HK-2 (cell line): ENCODE data around the gene PPP1R8.
"Not testable (repeated sequence)": the region's sequence is repeated elsewhere in the genome, so short reads cannot be mapped to it uniquely, and the experiment has no call there.

Source experiments
- DNase-seq: peaks from one replicate; pipeline ENCODE4 v3.0.0-alpha.2; 2018; ENCODE audit not compliant: unreplicated experiment

Gene PPP1R8

DNA sequence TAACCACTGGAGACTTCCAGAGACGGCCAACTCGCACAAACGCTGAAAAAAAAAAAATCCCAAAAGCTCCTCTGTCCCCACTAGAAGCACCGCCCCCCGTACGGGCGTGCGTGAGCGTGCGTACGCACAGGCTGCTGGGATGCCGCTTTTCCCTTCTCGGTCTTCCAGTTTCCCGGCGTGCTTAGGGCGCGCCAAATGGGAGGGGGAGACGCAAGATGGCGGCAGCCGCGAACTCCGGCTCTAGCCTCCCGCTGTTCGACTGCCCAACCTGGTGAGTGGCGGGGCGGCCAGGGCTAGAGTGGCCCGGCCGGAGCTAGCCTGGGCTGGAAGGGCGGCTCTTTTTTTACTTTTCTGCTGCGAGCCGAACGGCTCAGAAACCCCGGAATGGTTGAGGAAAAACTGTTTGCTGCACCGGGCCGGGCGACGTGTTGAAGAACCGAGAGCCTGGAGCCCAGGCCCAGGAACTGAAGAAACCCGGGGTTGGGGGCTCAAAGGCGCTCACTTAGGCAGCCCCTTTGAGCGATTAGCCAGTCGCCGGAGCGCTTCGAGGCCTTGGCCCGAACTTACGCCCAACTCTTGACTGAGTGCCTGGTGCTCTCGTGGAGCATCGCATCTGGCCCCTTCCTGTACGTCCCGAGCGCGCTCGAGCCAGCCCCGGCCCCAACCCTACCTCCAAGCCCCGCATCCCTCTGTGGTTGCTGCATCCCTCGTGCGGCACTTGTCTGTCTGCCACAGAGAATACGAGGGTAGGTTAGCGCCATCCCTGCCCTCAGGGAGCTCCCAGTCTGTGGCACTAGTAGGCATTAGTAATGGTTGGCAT lies at the start of gene PPP1R8:
PPP1R8 (plus strand) TSS at position 162 of the 820 bp plus-strand sequence; CDS start at position 216, 54 bp downstream.
- DNase-seq = peak; percentile 92

DNA sequence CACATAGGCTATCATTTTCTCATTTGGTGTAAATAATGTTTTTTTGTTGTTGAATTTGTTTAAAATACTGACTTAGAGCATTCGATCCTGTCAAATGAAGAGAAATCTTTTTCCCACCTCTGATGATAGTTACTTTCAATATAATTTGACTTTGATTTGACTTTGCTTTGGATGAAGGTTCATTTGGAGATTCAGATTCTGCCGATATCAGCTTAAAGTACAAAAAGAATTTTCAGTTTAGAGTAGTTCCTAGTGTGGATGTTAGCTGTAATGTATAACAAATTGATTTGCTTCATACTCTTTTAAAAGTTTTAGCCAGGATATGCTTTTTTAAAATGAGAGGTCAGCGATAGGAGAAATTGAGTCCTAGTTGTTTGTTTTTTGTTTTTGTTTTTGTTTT lies 47.6 kb upstream of the PPP1R8 start:
- no peak for DNase-seq

DNA sequence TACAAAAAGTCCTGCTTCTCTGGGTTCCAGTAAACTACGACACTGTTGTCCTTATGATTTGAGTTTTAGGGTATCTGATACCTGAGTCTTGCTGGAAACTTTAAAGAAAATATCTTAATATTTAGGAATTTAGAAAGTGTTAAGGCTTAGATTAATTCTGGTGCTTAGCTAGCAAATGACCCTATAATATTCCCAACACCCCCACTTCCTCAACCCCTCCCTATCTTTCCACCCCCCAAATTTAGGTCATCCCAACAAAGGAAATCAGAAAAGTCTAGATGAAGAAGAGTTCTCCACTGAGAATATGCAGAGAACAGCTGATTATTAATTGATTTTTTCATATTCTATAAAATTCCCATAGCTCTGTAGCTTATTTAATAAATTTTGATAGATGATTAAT lies 45.9 kb upstream of the PPP1R8 start:
- DNase-seq = no peak

DNA sequence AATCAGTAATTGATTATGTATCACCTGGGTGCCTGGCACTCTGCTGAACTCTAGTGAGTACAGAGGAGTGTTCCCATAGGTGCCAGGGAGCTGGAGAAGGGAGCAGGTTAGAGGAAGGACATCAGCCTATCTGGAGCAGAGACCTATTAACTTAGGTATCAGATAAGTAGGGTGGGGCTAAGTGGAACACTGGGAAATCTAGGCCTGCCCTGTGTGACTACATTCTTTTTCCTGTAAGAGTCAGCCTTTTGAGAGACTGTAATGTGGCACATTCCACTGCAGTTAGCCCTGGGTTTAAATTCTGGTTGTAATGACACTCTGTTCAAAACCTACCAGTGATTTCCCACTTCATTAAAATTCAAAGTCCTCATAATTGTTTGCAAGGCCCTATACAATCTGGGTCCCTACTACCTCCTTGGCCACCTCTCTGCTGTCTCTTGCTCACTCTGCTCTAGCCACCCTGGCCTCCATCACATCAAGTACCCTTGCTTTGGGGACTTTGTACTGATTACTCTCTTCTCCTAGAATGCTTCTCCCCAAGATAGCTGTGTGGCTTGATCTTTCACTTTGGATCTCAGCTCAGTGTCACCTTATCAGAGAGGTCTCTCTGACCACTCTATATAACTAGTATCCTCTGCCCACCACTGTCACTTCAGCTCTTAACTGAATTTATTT lies 44.7 kb upstream of the PPP1R8 start:
- peak; percentile 11 for DNase-seq

DNA sequence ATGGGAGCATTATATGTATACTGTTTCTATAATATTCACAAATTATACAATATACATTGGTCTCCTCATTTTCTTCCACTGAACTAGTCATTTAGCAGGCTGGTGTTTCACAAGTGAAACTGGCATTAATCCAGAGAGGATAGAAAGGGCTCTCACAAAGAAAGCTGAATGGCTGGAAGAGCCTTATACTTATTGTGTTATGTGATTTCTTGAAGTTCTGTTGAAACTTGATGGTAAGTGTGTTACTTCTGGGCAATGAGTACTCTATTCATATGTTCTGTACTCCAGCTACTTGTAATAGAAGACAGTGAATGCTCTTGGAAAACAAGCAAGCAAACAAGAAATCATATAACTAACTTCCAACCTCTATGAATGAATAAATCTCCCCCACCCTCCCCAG lies 42.7 kb upstream of the PPP1R8 start:
- no peak for DNase-seq

DNA sequence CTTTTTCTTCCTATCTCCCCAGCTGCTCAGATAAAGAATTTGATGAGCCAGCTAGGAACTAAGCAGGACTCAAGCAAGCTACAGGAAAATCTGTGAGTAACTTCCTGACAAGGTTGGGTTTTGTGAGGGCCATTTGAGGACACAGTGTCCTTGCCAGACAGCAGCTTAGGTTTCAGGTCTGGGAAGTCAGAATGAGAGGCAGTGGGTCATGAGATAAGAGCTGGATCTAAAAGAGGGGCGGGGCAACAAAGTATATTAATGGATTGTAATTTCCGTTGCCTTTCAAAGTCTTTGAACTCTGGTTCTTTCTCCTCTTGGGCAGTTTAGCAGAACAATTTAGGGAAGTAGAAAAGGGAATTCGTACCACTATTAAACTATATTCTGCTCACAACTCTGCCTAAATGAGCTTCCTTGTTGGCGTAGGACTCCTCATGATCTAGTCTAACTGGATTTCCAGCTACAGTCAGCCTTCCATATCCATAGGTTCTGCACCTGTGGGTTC lies 41.0 kb upstream of the PPP1R8 start:
- no peak for DNase-seq

DNA sequence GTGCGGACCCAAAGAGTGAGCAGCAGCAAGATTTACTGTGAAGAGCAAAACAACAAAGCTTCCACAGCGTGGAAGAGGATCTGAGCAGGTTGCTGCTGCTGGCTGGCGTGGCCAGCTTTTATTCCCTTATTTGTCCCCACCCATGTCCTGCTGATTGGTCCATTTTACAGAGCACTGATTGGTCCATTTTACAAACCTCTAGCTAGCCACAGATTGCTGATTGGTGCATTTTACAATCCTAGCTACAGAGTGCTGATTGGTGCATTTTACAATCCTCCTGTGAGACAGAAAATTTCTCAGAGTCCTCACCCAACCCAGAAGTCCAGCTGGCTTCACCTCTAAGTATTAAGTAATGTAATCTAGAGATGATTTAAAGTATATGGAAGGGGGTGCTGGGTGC lies 40.3 kb upstream of the PPP1R8 start:
- not testable (repeated sequence) for DNase-seq

DNA sequence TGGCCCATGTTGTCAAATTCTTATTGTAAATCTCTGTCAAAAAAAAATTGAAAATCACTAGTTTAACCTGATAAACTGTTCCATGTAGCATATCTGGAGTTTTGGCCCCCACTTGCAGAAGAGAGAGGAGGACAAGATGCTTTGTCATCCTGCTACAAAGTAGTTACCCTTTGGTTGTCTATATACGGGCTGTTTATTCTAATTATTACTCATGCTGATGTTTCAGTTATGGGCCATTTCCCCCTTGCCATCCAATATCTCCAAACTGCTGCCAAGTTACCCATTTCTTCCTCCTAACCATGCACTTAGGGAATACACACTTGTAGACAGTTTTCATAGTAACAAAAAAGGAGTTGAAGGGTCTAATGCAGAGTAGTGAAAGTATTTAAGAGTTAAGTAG lies 35.0 kb upstream of the PPP1R8 start:
- no peak for DNase-seq

DNA sequence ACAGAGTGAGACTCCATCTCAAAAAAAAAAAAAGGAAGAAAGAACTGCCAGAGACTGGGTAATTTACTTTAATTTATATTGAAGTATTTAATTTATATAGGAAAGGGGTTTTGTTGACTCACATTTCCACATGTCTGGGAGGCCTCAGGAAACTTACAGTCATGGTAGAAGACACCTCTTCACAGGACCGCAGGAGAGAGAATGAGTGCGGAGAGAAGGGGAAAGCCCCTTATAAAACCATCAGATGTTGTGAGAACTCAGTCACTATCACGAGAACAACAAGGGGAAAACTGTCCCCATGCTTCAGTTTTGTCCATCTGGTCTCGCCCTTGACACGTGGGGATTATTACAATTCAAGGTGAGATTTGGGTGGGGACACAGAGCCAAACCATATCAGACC lies 25.8 kb upstream of the PPP1R8 start:
- DNase-seq = no peak

DNA sequence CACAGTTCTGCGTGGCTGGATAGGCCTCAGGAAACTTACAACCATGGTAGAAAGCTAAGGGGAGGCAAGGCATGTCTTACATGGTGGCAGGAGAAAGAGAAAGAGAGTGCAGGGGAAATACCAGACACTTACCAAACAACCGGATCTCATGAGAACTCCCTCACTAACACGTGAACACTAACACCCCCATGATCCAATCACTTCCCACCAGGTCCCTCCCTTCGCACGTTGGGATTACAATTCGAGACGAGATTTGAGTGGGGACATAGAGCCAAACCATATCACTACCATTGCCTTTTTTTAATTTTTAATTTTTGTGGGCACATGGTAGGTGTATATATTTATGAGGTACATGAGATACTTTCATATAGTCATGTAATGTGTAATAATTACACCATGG lies 23.8 kb upstream of the PPP1R8 start:
- DNase-seq = no peak

DNA sequence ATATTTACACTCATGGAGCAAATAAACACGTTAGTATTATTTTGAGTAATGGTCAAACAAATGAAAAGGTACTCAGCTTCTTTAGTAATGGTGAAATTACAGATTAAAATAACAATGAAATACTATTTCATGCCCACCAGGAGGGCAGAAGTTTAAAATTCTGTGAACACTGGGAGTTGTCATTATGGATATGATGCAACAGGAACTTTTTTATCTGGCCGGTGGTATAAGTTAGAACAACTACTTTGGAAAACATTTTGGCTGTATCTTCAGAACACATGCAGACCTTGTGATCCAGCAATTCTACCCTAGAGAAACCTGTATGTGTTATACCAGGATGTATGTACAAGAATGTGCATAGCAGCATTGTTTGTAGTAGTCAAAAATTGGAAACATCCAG lies 23.2 kb upstream of the PPP1R8 start:
- DNase-seq = no peak

DNA sequence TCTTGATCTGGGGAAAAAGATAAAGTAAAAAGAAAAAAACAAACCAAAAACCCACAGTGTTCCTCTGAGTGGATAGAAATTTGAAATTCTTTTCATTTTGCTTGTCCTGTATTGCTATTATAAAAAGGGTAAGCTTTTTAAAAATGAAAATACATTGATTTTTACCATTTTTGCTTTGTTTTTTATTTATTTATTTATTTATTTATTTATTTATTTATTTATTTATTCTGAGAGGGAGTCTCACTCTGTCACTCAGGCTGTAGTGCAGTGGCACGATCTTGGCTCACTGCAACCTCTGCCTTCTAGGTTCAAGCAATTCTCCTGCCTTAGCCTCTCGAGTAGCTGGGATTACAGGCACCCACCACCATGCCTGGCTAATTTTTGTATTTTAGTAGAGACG lies 22.5 kb upstream of the PPP1R8 start:
- DNase-seq = not testable (repeated sequence)

DNA sequence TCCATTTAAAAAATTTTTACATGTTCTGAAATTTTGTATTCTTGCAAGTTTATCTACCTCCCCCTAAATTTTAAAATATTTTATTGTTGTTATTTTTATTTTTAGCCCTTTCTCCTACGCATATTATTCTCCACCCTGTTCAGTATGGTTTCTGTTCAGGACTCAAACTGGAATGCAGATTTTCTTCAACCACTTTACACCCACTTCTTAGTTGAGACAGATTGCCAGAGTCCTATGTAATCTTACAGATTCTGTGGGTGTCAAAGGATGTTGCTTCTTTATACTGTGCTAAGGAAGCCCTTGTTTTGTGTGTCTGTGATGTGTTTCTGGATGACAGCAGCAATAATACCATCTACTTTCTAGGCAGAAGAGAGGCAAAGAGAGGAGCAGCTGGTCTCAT lies 20.7 kb upstream of the PPP1R8 start:
- DNase-seq = no peak

DNA sequence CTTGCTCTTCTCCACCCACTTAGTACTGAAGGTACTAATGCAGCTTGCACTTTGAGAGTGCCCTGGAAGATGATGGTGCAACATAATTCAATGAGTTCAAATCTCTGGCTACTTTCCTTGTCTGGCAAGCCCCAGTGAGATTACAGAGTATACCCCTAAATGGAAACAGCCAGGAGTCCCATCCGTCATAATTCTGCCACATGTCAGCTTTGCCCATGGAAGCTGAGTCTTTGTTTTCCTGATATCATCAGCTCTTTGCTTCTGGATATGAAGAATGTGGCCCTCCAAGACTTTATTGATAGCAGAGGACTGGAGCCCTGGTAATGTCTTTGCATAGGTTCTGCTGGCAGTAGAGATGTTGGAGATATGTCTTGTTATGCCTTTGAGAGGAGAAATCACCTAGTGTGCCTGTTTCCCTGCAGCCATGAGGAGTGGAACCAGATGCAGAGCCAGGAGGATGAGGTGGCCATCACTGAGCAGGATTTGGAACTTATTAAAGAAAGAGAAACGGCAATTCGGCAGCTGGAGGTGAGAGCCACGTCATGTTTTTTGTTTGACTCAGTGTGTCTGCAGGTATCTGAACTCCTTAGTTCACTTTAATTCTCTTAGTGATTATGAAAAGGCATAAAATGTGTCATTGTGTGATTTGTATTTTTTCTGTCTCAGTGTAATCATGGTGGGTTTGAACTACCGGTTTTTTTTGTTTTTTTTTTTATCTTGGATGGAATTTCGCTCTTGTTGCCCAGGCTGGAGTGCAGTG lies 18.7 kb upstream of the PPP1R8 start:
- no peak for DNase-seq

DNA sequence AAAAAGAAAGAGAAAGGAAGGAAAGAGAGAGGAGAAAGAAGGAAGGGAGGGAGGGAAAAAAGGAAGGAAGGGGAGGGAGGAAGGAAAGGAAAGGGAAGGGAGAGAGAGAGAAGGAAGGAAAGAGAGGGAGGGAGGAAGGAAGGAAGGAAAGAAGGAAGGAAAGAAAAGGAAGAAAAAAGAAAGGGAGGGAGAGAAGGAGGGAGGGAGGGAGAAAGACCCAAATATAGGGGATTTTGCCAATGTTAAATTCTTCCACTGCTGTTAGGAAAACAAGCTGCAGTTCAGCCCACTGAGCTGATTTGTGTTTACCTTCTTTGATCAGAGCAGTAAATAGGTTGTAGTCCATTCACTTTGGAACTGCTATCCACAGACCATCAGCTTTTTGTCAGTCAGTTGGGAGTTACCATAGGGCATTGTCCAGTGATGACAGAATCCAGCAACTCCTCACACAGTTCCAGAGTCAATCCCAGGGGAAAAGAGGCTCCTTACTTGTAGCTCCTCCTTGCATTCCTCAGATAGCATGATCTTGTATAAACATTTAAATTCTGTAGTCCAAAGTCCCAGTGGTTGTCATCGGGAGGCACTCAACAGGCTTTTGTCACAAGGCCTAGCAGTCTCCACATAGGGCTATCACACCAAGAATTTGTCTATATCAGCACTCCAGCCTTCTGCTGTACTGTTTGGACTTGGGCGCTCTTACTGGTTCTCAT lies 13.5 kb upstream of the PPP1R8 start:
- no peak for DNase-seq

DNA sequence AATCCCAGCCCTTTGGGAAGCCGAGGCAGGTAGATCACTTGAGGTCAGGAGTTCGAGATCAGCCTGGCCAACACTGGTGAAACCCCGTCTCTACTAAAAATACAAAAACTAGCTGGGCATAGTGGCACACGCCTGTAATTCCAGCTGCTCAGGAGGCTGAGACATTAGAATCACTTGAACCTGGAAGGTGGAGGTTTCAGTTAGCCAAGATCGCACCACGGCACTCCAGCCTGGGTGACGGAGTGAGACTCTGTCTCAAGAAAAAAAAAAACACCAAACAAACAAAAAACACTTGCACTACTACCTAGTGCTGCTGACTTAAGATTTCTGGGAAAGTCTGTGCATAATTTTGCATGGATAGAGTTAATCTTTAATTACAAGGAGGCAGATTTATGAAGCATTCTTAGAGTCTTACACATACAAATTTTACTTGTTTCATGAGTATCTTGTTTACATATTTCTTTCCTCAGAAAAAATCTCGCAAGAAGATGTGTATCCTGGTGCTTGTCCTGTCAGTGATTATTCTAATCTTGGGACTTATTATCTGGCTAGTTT lies 8.7 kb upstream of the PPP1R8 start:
- no peak for DNase-seq

DNA sequence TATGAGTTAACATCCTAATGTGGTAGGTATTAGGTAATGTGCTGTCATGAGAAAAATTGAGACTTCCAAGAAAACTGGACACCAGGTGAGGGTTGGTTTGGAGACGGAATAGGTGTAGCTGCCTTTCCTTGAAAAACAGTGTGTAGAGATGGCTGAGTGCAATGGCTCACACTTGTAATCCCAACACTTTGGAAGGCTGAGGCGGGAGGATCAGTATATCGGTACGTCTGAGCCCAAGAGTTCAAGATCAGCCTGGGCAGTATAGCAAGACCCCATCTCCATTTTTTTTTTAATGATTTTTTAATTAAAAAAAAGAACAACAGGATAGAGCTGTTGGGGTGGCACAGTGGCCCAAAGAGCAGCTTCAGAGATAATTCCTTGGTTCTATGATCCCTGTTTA lies 6.8 kb upstream of the PPP1R8 start:
- DNase-seq = no peak

DNA sequence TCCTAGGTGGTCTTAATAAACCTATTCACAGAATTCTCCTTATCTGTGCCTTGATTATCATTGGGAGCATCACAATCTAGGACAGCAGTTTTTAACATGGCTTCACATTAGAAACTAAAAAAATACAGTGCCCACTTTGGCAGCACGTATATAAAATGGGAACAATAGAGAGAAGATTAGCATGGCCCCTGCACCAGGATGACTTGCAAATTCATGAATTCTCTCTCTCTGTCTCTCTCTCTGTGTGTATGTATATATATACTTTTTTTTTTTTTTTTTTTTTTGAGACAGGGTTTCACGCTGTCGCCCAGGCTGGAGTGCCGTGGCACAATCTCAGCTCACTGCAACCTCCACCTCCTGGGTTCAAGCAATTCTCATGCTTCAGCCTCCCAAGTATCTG lies 6.2 kb upstream of the PPP1R8 start:
- no peak for DNase-seq

DNA sequence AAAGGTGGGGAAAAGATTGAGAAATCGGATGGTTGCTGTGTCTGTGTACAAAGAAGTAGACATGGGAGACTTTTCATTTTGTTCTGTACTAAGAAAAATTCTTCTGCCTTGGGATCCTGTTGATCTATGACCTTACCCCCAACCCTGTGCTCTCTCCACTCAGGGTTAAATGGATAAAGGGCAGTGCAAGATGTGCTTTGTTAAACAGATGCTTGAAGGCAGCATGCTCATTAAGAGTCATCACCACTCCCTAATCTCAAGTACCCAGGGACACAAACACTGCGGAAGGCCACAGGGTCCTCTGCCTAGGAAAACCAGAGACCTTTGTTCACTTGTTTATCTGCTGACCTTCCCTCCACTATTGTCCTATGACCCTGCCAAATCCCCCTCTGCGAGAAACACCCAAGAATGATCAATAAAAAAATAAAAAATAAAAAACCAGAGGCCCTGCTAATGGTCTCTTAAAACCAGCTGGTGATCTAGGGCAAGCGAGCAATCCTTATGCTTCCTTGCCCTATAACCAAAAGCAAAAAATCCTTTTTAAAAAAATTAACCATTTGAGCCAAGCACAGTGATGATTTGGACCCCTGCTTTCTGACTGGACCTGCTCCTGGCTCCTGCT lies 1.1 kb upstream of the PPP1R8 start:
- not testable (repeated sequence) for DNase-seq

DNA sequence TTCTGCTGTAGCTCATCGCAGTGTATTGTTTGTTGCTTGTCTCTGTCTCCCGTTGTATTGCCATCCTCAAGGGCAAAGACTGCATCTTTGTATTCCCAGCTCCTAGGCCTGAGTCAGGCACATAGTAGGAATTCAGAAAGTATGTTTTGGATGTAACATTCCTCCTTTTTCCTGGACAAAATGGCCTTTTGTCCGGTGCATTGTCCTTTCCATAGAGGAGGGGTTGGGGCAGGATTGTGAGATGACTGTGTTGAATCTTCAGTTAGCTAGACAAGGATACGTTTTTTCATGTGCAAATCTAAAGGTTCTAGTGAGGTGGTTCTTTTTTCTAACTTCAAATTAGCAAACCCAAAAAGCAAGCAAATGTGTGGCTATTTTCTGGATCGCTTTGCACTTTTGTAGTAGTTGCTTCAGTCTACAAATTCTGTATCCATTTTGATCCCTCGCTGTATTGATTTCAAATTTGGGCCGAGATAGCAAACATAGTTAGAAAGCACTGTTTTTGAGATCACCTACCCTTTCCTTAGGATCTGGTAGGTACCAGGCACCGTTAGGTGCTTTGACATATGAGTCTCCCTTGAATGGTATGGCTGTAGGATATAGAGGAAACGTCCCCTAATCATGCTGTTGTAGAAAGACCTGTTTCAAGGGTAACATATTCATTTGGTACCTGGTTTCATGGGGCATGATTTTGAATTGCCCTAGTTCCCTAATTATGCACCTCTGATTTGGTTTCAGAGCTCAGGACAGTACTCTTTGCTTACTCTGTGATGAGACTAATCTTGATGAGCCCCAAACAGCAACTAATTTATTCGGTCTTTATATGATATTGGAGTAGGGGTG lies 1.2 kb downstream of the PPP1R8 start:
- DNase-seq = no peak
